Activated CD4-positive, alpha-beta T cell treated with anti-CD3 and anti-CD28 coated beads for 36 hours (primary cell): ENCODE measurements around the gene DVL1. TPM values are rescaled to one million over a fixed set of nuclear protein-coding genes. Genes with fewer than 3 reads are reported as not detected.
A peak's percentile ranks its signal among the peaks of the same experiment; 100 is the strongest.
"Not testable (repeated sequence)": the region's sequence is repeated elsewhere in the genome, so short reads cannot be mapped to it uniquely, and the experiment has no call there.

Experiments
- ATAC-seq: fragments of 200-7000 bp; cut with Tn5 transposase; one replicate; pipeline ENCODE4 v1.10.0; 2021; ENCODE audit warnings: mild to moderate bottlenecking, moderate library complexity
- CTCF ChIA-PET: fragments of 350-600 bp; sonication (Branson Sonifier 250); formaldehyde crosslinking; loops from one replicate; lab custom pipeline; 2021; ENCODE audit warnings: antibody characterized with exemption; lab: Charles Lee
- POLR2A ChIA-PET: fragments of 350-600 bp; sonication (Branson Sonifier 250); formaldehyde crosslinking; loops from one replicate; lab custom pipeline; 2021; ENCODE audit warnings: antibody characterized with exemption, inconsistent platforms; lab: Charles Lee
- DNase-seq: peaks from one replicate; pipeline ENCODE4 v3.0.0-alpha.2; 2020
- H3K27ac Mint-ChIP-seq: one replicate; pipeline ENCODE4 v1.8.0; 2021; ENCODE audit warnings: mixed read lengths
- H3K27me3 Mint-ChIP-seq: one replicate; pipeline ENCODE4 v1.8.0; 2021; ENCODE audit warnings: mixed read lengths
- H3K36me3 Mint-ChIP-seq: one replicate; pipeline ENCODE4 v1.8.0; 2021; ENCODE audit warnings: low read depth, mixed read lengths
- H3K4me1 Mint-ChIP-seq: one replicate; pipeline ENCODE4 v1.8.0; 2021; ENCODE audit warnings: mixed read lengths
- H3K4me3 Mint-ChIP-seq: one replicate; pipeline ENCODE4 v1.8.0; 2021; ENCODE audit warnings: mild to moderate bottlenecking, moderate library complexity, mixed read lengths
- H3K9me3 Mint-ChIP-seq: one replicate; pipeline ENCODE4 v1.8.0; 2021; ENCODE audit warnings: low read depth, mixed read lengths
- intact Hi-C, 2 experiments: fragments of 100-400 bp; cut with DNase I in 1 of 2; cut with micrococcal nuclease in 1 of 2; formaldehyde crosslinking; loops; one replicate each; pipeline versions ENCODE4 v1.14.2 to v1.15.1; 2022 to 2024; cut with DNase I, micrococcal nuclease
- total RNA-seq, 2 experiments: library from RNA; stranded (reverse); gene quantifications; one replicate each; pipeline ENCODE4 v1.2.3, GENCODE V29; 2021

DVL1 gene
- total RNA-seq, 2 experiments from 2014 or later = 35.3 to 35.5 TPM

DNA sequence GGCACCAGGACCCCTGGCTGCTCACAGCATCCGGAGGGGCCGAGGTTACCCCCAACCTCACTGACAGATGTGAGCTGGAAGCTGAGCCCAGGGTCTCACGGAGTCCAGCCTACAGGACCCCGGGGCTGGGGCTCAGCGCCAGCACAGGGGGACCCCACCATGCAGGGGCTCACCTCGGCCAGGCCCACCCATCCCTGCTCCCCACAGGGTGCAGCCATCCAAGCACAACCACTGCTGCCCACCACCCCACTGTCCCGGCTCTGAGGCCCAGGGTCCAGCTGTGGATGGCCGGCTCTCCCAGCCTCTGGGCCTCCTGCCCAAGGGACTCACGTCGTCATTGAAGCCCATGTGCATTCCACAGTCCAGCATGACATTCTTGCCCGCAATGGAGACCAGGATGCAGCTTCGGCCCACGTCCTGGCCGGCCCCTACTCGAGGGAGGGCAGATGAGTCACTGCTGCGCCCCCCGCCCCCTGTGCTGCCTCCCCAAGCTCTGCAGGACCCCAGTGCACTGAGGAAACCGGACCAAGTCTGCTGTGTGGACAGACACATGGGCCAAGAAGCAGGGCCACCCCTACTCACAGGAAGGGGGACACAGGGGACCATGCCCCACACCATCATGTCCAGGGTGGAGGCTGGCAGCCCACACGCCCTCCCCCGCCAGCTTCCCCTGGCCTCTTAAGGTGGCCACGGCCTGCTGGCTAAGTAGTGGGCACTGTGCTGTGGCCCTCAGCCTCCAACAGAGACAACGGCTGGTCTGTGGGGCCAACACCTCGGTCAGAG, 28.4 kb downstream of the DVL1 start:
- CTCF ChIA-PET = no interaction called here
- DNase-seq = no peak
- no peak for ATAC-seq
- peaks cover 26% of the 10 kb centered on the region for H3K4me1 Mint-ChIP-seq
- H3K4me3 Mint-ChIP-seq = no peak overlapping the region
- peaks cover 23% of the 10 kb centered on the region for H3K36me3 Mint-ChIP-seq
- POLR2A ChIA-PET = no interaction called here
- no peaks in the 10 kb centered on the region for H3K27me3 Mint-ChIP-seq
- no peak overlapping the region for H3K27ac Mint-ChIP-seq
- intact Hi-C loops = no loop called here
- H3K9me3 Mint-ChIP-seq = no peaks in the 10 kb centered on the region

DNA sequence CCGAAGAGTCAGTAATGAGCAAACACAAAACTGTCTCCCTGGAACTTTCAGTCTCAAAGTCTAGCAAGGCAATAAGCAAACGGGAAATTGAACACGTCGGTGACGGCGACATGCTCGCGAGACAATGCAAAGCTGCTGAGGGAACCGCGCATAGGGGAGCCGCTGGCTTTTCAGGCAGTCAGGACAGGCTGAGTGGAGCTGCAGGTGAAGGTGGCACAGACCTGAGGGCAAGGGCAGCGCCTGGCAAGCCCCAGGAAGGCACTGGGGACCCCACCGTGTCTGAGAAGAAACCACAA, 29.6 kb downstream of the DVL1 start:
- intact Hi-C loops = no loop called here
- no peaks in the 10 kb centered on the region for H3K27me3 Mint-ChIP-seq
- no peak for ATAC-seq
- POLR2A ChIA-PET = no interaction called here
- CTCF ChIA-PET = no interaction called here
- H3K27ac Mint-ChIP-seq = no peak overlapping the region
- H3K36me3 Mint-ChIP-seq = peaks cover 23% of the 10 kb centered on the region
- H3K9me3 Mint-ChIP-seq = no peaks in the 10 kb centered on the region
- DNase-seq = no peak
- no peak overlapping the region for H3K4me3 Mint-ChIP-seq
- peaks cover 21% of the 10 kb centered on the region for H3K4me1 Mint-ChIP-seq

DNA sequence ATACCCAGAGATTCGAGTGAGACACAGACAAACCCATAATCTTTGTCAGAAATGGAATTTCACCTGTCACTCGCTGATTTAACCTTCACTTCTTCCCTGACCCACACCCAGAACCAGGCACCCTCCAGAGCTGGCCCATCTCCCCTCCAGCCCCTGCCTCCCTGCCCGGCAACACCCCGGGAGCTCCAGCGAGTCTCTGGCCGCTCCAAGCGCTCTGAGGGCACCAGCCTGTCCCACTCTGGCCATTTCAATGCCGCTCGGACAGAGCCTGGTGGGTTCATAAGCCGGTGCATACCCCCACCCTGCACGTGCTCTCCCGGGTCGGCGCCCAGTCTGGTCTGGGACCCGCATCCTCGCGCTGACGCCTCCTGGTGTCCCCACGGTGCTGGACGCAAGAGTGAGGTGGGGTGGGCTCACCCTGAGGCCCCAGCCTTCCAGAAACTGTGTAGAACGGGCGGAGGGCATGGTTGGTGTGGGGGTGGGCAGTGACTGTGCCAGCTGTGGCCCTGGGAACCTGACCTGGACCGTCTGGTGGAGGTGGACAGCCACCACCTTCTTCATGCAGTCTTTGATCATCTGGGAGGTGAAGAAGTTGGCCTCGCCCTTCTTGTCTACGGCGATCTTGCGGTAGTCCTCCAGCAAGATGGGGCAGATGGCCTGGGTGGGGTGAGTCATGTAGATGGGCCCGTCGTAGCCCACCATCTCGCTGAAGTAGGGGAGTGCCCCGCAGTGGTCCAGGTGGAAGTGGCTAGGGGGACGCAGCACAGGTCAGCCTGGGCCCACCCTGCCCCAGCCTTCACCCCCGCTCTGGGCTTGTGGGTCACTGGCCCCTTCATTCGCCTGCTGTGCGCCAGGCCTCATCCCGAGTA, 30.2 kb downstream of the DVL1 start:
- POLR2A ChIA-PET = no interaction called here

DNA sequence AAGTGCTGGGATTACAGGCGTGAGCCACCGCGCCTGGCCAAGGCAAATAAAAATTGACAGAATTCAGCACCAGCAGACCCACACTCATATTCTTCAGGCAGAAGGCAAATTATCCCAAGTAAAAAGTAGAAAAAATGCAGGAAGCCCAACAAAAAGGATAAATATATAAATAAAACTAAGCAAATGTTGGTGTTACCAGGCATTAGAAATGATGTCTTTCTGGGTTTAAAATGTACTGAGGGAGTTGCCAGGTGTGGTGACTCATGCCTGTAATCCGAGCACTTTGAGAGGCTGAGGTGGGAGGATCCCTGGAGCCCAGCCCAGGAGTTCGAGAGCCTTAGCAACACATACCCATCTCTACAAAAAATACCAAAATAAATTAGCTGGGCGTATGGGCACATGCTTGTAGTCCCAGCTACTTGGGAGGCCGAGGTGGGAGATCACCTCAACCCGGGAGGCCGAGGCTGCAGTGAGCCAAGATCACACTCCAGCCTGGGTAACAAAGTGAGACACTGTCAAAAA, 31.0 kb downstream of the DVL1 start:
- ATAC-seq (no peak), DNase-seq (no peak)
- CTCF ChIA-PET = interaction anchor here (0.6 kb wide), 1 partner anchor 84 kb away, joined by 3 read pairs; no protein-coding TSS in a partner anchor
- Mint-ChIP-seq H3K4me1 (peaks cover 14% of the 10 kb centered on the region), H3K36me3 (peaks cover 30% of the 10 kb centered on the region), H3K27ac (no peak overlapping the region), H3K27me3 (no peaks in the 10 kb centered on the region), H3K4me3 (no peak overlapping the region), H3K9me3 (no peaks in the 10 kb centered on the region)
- POLR2A ChIA-PET = no interaction called here
- intact Hi-C loops = no loop called here

More for the DNA sequence above, 30.2 kb downstream of the DVL1 start:
- DNase-seq (no peak), ATAC-seq (no peak)
- CTCF ChIA-PET = interaction anchor here (0.6 kb wide), 1 partner anchor 83 kb away, joined by 3 read pairs; no protein-coding TSS in a partner anchor
- intact Hi-C loops = no loop called here
- Mint-ChIP-seq H3K9me3 (no peaks in the 10 kb centered on the region), H3K27me3 (no peaks in the 10 kb centered on the region), H3K27ac (peak overlapping the region; percentile 19), H3K4me3 (no peak overlapping the region), H3K36me3 (peaks cover 23% of the 10 kb centered on the region), H3K4me1 (peaks cover 19% of the 10 kb centered on the region)

DNA sequence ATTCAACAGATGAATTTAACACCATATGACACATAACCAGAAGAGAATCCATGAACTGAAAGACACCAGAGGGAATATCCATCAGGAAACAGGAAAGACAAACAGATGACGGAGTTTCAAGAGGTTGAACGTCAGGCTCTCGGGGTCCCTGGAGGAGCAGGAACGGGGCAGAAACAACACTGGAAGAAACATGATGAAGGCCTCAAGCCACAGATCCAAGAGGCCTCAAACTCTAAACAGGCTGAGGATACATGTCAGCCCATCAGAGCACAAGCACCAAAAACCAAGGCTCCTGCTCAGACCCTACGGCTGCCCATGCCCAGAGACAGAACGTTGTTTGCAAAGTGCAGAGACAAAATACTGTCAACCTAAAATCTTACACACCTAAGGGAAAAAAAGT, 31.8 kb downstream of the DVL1 start:
- peaks cover 9% of the 10 kb centered on the region for H3K4me1 Mint-ChIP-seq
- H3K9me3 Mint-ChIP-seq = no peaks in the 10 kb centered on the region
- H3K4me3 Mint-ChIP-seq = no peak overlapping the region
- intact Hi-C loops = no loop called here
- H3K36me3 Mint-ChIP-seq = peaks cover 29% of the 10 kb centered on the region
- H3K27ac Mint-ChIP-seq = no peak overlapping the region
- POLR2A ChIA-PET = no interaction called here
- CTCF ChIA-PET = no interaction called here
- no peak for DNase-seq
- ATAC-seq = no peak
- H3K27me3 Mint-ChIP-seq = no peaks in the 10 kb centered on the region

DNA sequence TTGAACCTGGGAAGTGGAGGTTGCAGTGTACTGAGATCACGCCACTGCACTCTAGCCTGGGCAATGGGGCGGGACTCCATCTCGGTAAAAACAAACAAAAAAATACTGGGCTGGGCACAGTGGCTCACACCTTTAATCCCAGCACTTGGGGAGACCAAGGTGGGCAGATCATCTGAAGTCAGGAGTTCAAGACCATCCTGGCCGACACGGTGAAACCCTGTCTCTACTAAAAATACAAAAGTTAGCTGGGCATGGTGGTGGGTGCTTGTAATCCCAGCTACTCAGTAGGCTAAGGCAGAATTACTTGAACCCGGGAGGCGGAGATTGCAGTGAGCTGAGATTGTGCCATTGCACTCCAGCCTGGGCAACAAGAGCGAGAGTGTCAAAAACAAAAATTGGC, 33.0 kb downstream of the DVL1 start:
- ATAC-seq, H3K27ac Mint-ChIP-seq, H3K9me3 Mint-ChIP-seq, H3K27me3 Mint-ChIP-seq, CTCF ChIA-PET, H3K4me3 Mint-ChIP-seq, H3K4me1 Mint-ChIP-seq, POLR2A ChIA-PET, DNase-seq, intact Hi-C loops: not testable (repeated sequence)
- peaks cover 26% of the 10 kb centered on the region for H3K36me3 Mint-ChIP-seq

DNA sequence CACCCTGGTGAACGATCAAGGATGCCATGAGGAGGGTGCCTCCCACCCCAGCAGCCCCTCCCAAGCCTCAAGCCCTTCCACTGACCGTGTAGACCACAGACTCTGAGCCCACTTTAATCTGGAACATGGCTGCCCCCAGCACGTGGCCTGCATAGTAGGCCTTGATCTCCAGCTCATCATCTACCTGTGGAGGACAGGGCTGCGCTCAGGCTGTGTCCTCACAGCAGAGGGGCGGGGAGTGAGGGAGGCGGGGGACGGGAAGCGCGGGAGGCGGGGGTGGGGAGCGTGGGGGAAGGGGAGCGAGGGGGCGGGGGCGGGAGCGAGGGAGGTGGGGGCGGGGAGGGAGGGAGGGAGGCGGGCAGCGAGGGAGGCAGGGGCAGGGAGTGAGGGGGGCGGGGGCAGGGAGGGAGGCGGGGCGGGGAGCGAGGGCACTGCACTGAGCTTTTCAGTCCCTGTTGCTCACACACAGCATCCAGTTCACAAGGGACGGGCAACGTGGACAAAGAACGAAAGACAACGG, 33.7 kb downstream of the DVL1 start:
- intact Hi-C loops = no loop called here
- POLR2A ChIA-PET = interaction anchor here (0.5 kb wide), 1 partner anchor 33 kb away, joined by 5 read pairs; no protein-coding TSS in a partner anchor
- no peaks in the 10 kb centered on the region for H3K9me3 Mint-ChIP-seq
- no peaks in the 10 kb centered on the region for H3K4me1 Mint-ChIP-seq
- no peak overlapping the region for H3K4me3 Mint-ChIP-seq
- no peaks in the 10 kb centered on the region for H3K27me3 Mint-ChIP-seq
- H3K27ac Mint-ChIP-seq = no peak overlapping the region
- CTCF ChIA-PET = interaction anchor here (0.7 kb wide), 1 partner anchor 149 kb away, joined by 3 read pairs; no protein-coding TSS in a partner anchor
- H3K36me3 Mint-ChIP-seq = peaks cover 26% of the 10 kb centered on the region
- no peak for ATAC-seq
- DNase-seq = no peak

DNA sequence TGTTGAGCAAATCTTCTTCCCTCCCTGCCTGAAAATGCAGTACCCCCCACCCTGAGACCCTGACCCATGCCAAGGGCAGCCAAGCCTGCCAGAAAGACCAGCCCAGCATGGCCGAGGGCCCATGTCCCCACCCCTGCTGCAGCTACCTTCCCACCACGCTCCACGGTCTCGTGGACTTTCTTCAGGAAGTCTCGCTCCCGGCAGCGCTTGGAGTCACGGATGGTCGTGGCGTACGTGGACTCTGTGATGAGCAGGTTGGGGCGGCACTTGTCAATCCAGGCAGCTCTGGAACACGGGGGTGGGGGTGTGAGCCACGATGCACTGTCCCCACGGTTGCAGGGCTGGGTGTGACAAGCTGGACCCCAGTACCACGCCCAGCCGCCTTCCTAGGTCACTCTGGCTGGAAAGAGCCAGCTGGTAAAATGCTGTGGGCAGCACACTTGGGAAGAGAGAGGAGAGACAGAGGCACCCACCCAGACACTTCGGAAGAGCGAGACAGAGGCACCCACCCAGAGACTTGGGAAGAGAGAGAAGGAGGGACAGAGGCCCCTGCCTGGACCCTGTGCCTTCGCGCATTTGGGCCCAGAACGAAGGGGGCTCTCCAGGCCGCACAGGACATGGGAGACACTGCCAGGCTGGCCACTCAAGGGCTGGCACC, 34.4 kb downstream of the DVL1 start:
- Mint-ChIP-seq H3K4me1 (peaks cover 2% of the 10 kb centered on the region), H3K27me3 (no peaks in the 10 kb centered on the region), H3K27ac (no peak overlapping the region), H3K4me3 (no peak overlapping the region), H3K9me3 (no peaks in the 10 kb centered on the region), H3K36me3 (peaks cover 26% of the 10 kb centered on the region)
- ATAC-seq = no peak
- CTCF ChIA-PET = interaction anchor here (0.7 kb wide), 1 partner anchor 149 kb away, joined by 3 read pairs; no protein-coding TSS in a partner anchor
- DNase-seq = no peak
- POLR2A ChIA-PET = interaction anchor here (0.5 kb wide), 1 partner anchor 33 kb away, joined by 5 read pairs; no protein-coding TSS in a partner anchor
- intact Hi-C loops = no loop called here

DNA sequence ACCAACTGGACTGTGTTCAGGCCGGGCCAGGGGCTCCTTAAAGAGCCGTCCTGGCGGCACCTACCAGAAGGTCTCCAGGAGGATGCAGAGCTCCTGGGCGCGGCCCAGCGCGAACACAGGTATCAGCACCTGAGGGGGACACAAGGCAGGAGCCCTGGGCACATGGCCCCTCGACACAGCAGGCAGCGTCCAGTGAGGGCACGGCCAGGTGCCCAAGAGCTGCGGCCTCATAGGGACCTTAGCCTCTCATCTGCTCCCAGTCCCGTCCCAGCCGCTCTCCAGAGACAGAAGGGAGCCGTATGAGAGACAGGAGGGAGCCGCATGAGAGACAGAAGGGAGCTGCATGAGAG, 35.0 kb downstream of the DVL1 start:
- Mint-ChIP-seq H3K27me3 (no peaks in the 10 kb centered on the region), H3K36me3 (peaks cover 22% of the 10 kb centered on the region), H3K4me1 (peaks cover 2% of the 10 kb centered on the region), H3K27ac (no peak overlapping the region), H3K4me3 (no peak overlapping the region), H3K9me3 (no peaks in the 10 kb centered on the region)
- ChIA-PET POLR2A (no interaction called here), CTCF (no interaction called here)
- ATAC-seq (no peak), DNase-seq (no peak)
- intact Hi-C loops = no loop called here

DNA sequence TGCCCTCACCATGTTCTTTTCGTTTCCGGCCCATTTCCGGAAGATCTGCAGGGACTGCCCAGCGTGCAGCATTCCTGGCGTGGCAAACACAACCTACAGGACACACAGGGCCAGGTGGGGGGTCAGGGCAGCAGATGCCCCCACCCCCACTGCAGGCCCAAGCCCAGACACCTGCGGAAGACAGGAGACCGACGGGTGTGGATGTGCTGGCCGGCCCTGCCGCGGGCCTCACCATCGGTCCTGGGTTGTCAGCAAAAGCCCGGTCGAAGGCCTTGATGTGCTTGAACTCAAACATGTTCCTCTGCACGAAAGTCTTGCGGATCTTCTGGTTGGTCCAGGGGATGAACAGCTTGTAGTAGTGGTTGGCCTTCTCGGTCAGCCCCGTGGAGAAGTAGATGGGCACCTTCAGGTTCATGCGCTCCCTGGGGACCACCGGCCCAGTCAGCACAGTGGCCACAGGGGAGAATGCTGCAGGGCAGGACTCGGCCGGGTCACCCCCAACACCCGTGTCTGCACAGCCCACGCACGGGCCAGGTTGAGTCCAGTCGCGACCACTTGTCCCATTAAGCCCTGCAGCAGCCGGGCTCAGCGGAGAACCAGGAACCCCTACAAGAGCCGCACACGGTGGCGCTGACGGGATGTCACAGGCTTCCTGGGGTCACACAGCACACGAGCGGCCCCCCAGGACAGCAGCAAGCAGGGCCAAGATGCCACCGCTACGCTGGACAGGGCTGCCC, 35.5 kb downstream of the DVL1 start:
- intact Hi-C loops = no loop called here
- Mint-ChIP-seq H3K4me1 (peaks cover 2% of the 10 kb centered on the region), H3K36me3 (peaks cover 17% of the 10 kb centered on the region), H3K27ac (no peak overlapping the region), H3K4me3 (no peak overlapping the region), H3K9me3 (no peaks in the 10 kb centered on the region), H3K27me3 (no peaks in the 10 kb centered on the region)
- DNase-seq (no peak), ATAC-seq (no peak)
- ChIA-PET CTCF (no interaction called here), POLR2A (no interaction called here)
